Fibroblast of skin of left quadriceps (primary cell): ENCODE data around the gene C15orf61.

ENCODE experiments used
- DNase-seq, 2 experiments: peaks; one replicate each; pipeline ENCODE4 v3.0.0-alpha.2; 2013; ENCODE audit warnings: low read depth in 2 of 2

Gene C15orf61

GRCh38 chr15:67512933-67513714 lies 7.8 kb upstream of the C15orf61 start:
- no peak for DNase-seq

- DNase-seq: no peak
Observed at GRCh38 chr15:67515090-67515489, 5.8 kb upstream of the C15orf61 start.

GRCh38 chr15:67515557-67515956 lies 5.4 kb upstream of the C15orf61 start:
- DNase-seq: no peak

- DNase-seq: no peak
Observed at GRCh38 chr15:67520321-67521028, 456 bp upstream of the C15orf61 start.

- no peak for DNase-seq
Observed at GRCh38 chr15:67521783-67522568, 1.0 kb downstream of the C15orf61 start.

DNA sequence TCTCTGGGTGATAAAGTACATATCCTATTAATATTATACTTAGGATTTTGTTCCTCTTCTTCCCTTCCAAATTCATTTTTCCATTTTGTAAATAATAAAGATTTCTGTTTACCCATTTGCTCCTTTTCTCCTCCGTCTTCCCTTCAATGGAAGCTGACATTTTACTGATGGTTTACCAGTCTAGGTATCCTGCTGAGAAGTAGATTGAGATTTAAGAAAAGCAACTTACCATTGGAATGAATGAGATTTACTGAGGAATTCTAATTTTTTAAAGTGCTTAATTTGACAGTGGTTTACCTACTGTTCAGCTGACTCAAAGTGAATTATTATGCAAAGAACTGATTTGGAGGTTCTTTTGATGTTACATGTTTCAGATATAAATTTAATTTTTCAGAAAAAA lies 2.4 kb downstream of the C15orf61 start:
- no peak for DNase-seq

DNA sequence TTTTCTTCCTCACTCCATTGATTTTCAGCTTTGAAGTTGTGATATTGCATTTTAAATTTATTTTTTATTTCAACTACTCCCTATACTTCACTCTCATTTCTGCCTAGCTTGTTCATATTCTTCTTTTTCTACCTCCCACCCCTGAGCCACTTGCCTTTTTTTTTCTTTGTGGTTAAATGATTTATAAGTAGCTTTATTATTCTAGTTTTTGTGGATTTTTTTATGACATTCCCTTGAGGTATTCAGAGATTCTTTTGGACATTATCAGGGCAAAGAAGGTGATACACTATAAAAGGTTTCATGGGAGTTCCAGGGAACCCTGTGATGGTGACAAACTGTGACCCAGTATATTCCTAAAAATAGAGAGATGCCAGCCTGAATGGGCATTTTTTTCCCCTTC lies 3.3 kb downstream of the C15orf61 start:
- no peak for DNase-seq

GRCh38 chr15:67528513-67528912 lies 7.6 kb downstream of the C15orf61 start:
- no peak for DNase-seq

DNA sequence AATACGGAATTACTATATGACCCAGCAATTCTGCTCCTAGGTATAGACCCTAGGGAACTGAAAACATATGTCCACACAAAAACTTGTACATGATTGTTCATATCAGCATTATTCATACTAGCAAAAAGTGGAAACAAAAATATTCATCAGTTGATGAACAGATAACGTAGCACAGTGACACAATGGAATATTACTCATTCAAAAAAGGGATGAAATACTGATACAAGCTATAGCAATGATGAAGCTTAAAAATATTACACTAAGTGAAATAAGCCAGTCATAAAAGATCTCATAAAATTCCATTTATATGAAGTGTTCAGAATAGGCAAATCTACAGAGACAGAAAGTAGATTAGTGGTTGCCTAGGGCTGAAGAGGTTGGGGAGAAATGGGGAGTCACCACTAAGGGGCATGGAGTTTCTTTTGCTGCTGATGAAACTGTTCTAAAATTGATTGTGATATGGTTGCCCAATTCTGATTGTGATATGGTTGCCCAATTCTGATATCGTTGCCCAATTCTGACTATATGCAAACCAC lies 10.5 kb downstream of the C15orf61 start:
- DNase-seq: peak; percentile 58 to 63

DNA sequence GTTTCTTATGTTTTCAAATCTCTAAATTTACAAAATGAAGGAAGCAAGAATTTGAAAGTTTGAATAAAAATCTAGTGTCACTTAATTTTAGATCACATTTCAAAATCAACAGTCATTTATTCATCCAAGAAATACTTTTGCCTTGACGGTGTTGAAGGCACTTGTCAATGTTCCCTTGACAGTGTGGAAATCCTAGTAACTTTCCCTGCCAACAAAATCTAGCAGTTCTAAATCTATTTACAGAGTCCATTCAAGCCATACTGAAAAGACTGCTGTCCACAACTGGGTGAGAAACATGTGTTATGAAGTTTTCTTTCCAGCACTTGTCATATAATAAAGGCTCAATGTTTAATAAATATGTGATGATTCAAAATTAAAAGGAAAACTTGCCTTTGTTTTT lies 12.9 kb downstream of the C15orf61 start:
- no peak for DNase-seq

DNA sequence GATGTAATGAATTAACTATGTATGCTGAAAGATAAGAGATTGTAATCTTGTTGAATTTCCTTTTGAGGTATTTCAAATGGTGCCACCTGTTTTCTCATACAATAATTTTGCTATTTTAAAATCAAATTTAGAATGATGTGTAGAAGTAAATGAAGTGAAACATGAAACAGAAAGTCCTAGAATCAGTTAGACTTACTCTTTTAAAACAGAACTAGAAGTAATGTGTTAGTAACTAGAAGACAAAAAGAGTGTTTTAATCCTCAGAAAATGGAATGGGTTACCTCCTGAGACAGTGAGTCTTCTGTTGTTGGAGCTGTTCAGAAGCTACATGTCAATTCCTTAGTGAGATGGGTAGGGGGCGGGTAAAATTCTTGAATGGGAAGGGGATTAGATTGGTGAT lies 13.4 kb downstream of the C15orf61 start:
- DNase-seq: no peak

GRCh38 chr15:67537771-67538170 lies 16.8 kb downstream of the C15orf61 start:
- no peak for DNase-seq

GRCh38 chr15:67542420-67543347 lies 21.8 kb downstream of the C15orf61 start, which contains the start of gene MAP2K5:
Gene MAP2K5, plus strand, starts transcription at chr15:67542703. Its CDS starts 633 bp downstream, at chr15:67543336.
- peak in 1 of 2 experiments; percentile 41 for DNase-seq

- no peak for DNase-seq
Observed at GRCh38 chr15:67543348-67543718, 22.4 kb downstream of the C15orf61 start.

DNA sequence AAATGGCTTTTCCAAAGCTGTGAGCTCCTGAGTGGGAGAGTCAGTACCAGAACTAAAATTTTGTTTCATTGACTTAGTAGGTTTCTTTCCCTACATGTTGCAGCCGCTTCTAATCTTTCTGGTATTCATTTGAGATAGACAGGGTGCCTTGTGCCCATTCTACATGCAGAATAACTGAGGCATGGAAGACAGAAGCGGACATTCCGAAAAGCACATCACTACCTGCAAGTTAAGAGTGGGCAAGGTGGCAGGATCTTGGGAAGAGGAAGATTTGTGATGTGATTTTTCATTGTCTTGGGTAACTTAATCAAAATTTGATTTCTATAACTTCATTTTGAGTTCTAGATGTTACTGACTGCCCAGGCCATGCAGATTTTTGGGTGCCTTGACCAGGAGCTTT lies 23.5 kb downstream of the C15orf61 start:
- no peak for DNase-seq

DNA sequence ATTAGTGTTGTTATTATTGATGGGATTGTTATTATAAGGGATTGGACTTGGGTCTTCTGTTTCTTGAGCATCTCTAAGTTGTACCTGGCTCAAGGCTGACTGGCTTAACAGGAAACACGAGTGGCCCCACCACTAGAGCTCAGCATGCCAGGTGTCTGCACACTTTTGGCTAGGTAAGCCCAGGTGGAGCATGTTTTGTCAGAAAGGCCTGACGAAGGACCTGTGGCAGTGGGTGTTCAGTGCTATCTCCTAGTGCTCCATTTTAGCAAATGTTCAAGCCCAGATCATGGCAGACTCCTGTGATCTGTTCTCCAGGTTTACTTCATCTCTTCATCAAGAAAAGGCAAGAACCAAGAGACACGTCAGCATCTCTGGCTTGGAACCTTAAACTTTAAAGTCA lies 24.9 kb downstream of the C15orf61 start:
- DNase-seq: no peak

DNA sequence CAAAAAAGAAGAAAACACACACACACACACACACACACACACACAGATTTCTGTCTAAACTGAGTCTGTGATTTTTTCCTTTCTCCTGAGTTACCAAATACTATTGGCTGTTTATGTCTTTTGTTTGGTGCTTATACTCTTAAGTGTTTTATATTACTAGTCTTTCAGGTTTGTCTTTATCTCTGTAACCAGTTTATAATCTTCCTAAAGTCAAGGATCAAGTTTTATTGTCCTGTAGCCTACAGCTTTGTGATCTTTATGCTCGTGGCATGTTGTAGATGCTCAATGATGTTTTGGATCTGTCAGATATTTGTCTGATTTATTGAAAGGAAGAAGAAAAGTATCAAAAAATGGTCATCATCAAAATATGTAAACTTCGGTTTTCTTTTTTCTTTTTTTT lies 26.1 kb downstream of the C15orf61 start:
- DNase-seq: no peak

GRCh38 chr15:67547836-67548235 lies 26.9 kb downstream of the C15orf61 start:
- no peak for DNase-seq

DNA sequence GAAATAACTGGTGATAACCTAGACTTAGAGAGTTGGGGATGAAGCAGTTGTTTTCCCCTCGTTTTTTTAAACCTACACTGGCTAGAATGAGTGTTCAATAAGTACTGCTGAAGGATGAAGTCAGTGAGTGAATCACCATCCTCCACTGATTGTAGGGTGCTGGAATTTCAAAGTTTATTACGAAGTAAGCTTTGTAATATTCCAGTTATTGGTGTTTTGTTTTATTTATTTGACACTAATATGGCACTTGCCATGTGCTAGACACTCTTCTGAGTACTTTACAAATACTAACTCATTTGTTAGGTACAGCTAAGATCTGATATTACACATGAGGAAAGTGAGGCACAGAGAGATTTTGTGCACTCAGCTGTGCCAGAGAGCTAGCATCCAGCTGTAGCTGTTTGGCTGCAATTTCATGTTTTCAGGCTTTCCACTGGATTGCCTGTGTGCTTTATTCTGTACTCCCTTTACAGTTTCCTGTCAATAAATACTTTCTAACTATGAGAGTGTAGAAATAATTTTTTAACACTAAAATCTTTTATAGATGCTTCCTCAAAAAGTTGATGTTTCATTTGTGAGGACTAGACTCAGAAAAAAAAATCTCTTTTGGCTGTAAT lies 27.4 kb downstream of the C15orf61 start:
- no peak for DNase-seq

DNA sequence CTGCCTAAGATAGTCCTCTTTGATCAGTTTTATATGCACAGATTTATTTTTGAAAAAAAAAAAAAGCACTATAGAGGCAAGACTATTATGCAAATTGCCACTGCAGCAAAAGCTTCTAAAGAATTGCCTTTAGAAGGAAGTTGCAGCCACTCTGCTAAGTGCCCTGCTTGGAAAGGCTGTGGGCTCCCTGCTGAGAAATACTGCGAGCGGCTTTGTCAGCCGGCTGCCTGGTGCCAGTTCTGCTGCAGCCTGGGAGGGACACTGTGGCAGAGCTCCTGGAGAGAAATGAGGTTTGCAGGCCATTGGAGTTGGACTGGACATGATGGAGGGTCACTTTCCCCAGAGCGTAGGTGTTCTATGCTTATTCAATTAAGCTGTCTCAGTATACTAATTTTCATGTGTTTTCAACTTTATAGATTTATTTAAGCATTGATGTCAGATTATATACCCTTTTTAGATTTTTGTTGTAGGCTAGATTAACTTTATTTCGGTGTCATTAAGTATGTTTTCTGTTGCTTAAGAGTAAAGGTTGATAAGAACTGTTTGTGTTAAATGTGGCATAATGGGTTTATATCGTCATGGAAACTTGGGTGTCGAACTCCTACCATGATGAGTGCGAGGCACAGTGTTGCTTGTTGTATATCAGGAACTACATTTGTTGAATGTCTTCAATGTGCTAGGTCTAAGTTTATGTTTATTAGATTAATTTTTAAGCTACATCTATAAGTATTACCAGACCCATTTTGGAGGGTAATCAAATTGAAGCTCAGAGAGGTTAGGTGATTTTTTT lies 28.1 kb downstream of the C15orf61 start:
- DNase-seq: no peak
